Measurements from ENCODE around the gene SSH2.
A peak's percentile ranks its signal among the peaks of the same experiment; 100 is the strongest.
"Not testable (repeated sequence)": the region's sequence is repeated elsewhere in the genome, so short reads cannot be mapped to it uniquely, and the experiment has no call there.

SSH2 gene

GRCh38 chr17:29933379-29933778 is 3.4 kb upstream of the SSH2 start:
- no peak for DNase-seq (ENCODE audit: low read depth, low spot score)

GRCh38 chr17:29931231-29931932 is 1.4 kb upstream of the SSH2 start:
- peak; percentile 99 for DNase-seq (ENCODE audit: low read depth, low spot score)
- peak overlapping the region; percentile 99 for H3K4me3 ChIP-seq (ENCODE audit: low read length)

More at GRCh38 chr17:29933379-29933778, 3.4 kb upstream of the SSH2 start:
- H3K4me3 ChIP-seq (ENCODE audit: low read length) = no peak overlapping the region

GRCh38 chr17:29930409-29931010 is 482 bp upstream of the SSH2 start:
- H3K4me3 ChIP-seq (ENCODE audit: low read length) = peak overlapping the region; percentile 99
- no peak for DNase-seq (ENCODE audit: low read depth, low spot score)

GRCh38 chr17:29929006-29929532 is 959 bp downstream of the SSH2 start:
- H3K4me3 ChIP-seq (ENCODE audit: low read length) = peak overlapping the region; percentile 99
- DNase-seq (ENCODE audit: low read depth, low spot score) = peak; percentile 39

- DNase-seq (ENCODE audit: low read depth, low spot score) = no peak
- H3K4me3 ChIP-seq (ENCODE audit: low read length) = no peak overlapping the region
Observed at GRCh38 chr17:29927546-29927945, 2.5 kb downstream of the SSH2 start.

GRCh38 chr17:29924786-29925185 is 5.2 kb downstream of the SSH2 start:
- H3K4me3 ChIP-seq (ENCODE audit: low read length) = no peak overlapping the region
- no peak for DNase-seq (ENCODE audit: low read depth, low spot score)

GRCh38 chr17:29918922-29919856 is 10.8 kb downstream of the SSH2 start:
- DNase-seq (ENCODE audit: low read depth, low spot score) = no peak
- H3K4me3 ChIP-seq (ENCODE audit: low read length) = no peak overlapping the region

- no peak overlapping the region for H3K4me3 ChIP-seq (ENCODE audit: low read length)
- DNase-seq (ENCODE audit: low read depth, low spot score) = no peak
Observed at GRCh38 chr17:29918016-29918415, 12.0 kb downstream of the SSH2 start.

- no peak for DNase-seq (ENCODE audit: low read depth, low spot score)
- no peak overlapping the region for H3K4me3 ChIP-seq (ENCODE audit: low read length)
Observed at GRCh38 chr17:29914819-29915537, 15.1 kb downstream of the SSH2 start.

- no peak overlapping the region for H3K4me3 ChIP-seq (ENCODE audit: low read length)
- DNase-seq (ENCODE audit: low read depth, low spot score) = no peak
Observed at GRCh38 chr17:29911641-29912177, 18.3 kb downstream of the SSH2 start.

GRCh38 chr17:29909236-29910003 is 20.6 kb downstream of the SSH2 start:
- H3K4me3 ChIP-seq (ENCODE audit: low read length) = no peak overlapping the region
- no peak for DNase-seq (ENCODE audit: low read depth, low spot score)

- no peak overlapping the region for H3K4me3 ChIP-seq (ENCODE audit: low read length)
- no peak for DNase-seq (ENCODE audit: low read depth, low spot score)
Observed at GRCh38 chr17:29906969-29907368, 23.1 kb downstream of the SSH2 start.

- no peak overlapping the region for H3K4me3 ChIP-seq (ENCODE audit: low read length)
- DNase-seq (ENCODE audit: low read depth, low spot score) = no peak
Observed at GRCh38 chr17:29905879-29906167, 24.2 kb downstream of the SSH2 start.

GRCh38 chr17:29905086-29905878 is 24.7 kb downstream of the SSH2 start:
- no peak for DNase-seq (ENCODE audit: low read depth, low spot score)

GRCh38 chr17:29903471-29903870 is 26.6 kb downstream of the SSH2 start:
- H3K4me3 ChIP-seq (ENCODE audit: low read length) = no peak overlapping the region
- no peak for DNase-seq (ENCODE audit: low read depth, low spot score)

More at GRCh38 chr17:29905086-29905878, 24.7 kb downstream of the SSH2 start:
- H3K4me3 ChIP-seq (ENCODE audit: low read length) = no peak overlapping the region

- H3K4me3 ChIP-seq (ENCODE audit: low read length); DNase-seq (ENCODE audit: low read depth, low spot score): not testable (repeated sequence)
Observed at GRCh38 chr17:29897136-29897535, 32.9 kb downstream of the SSH2 start.

GRCh38 chr17:29892201-29892600 is 37.8 kb downstream of the SSH2 start:
- DNase-seq (ENCODE audit: low read depth, low spot score) = no peak

More at GRCh38 chr17:29892201-29892600, 37.8 kb downstream of the SSH2 start:
- no peak overlapping the region for H3K4me3 ChIP-seq (ENCODE audit: low read length)
